HG03139 (cell line): Measurements from ENCODE around the gene CRELD2.
A peak's percentile ranks its signal among the peaks of the same experiment; 100 is the strongest.

Experiments used
- ATAC-seq: cut with Tn5 transposase; IDR thresholded peaks from one replicate; pipeline ENCODE4 v1.9.1; 2021; ENCODE audit not compliant: unreplicated experiment

The CRELD2 gene

GRCh38 chr22:49955581-49956417, 37.4 kb downstream of the CRELD2 start:
- no peak for ATAC-seq

GRCh38 chr22:49956418-49956770, 38.0 kb downstream of the CRELD2 start:
- ATAC-seq, result no peak

- no peak for ATAC-seq
Measured at GRCh38 chr22:49956914-49957825, 38.7 kb downstream of the CRELD2 start.

GRCh38 chr22:49957826-49958365, 39.5 kb downstream of the CRELD2 start:
- ATAC-seq, result no peak

GRCh38 chr22:49958366-49958921, 40.0 kb downstream of the CRELD2 start:
- ATAC-seq, result no peak

- ATAC-seq, result no peak
Measured at GRCh38 chr22:49958931-49959781, 40.7 kb downstream of the CRELD2 start.

- ATAC-seq, result peak; percentile 3
Measured at GRCh38 chr22:49959782-49960158, 41.3 kb downstream of the CRELD2 start.

- peak; percentile 59 for ATAC-seq
Measured at GRCh38 chr22:49960159-49961004, 41.9 kb downstream of the CRELD2 start, which contains the start of gene PIM3. Gene PIM3 (plus strand): TSS chr22:49960772. CDS start chr22:49960948, 176 bp downstream.

GRCh38 chr22:49961005-49961600, 42.7 kb downstream of the CRELD2 start:
- ATAC-seq, result no peak

- no peak for ATAC-seq
Measured at GRCh38 chr22:49961601-49962011, 43.2 kb downstream of the CRELD2 start.

- no peak for ATAC-seq
Measured at GRCh38 chr22:49962012-49962750, 43.7 kb downstream of the CRELD2 start.

GRCh38 chr22:49962751-49963646, 44.6 kb downstream of the CRELD2 start:
- ATAC-seq, result no peak

- no peak for ATAC-seq
Measured at GRCh38 chr22:49963647-49964026, 45.2 kb downstream of the CRELD2 start.

GRCh38 chr22:49964136-49965090, 46.0 kb downstream of the CRELD2 start:
- ATAC-seq, result no peak

GRCh38 chr22:49965091-49966040, 46.9 kb downstream of the CRELD2 start:
- no peak for ATAC-seq
